Calu3 (cell line): ENCODE data around the gene CACNA2D4. TPM values are rescaled to one million over a fixed set of nuclear protein-coding genes. Genes with fewer than 3 reads are reported as not detected.

Source experiments
- BruUV-seq: library from RNA; stranded (reverse); fragments of 400-500 nt; replicated peaks from 2 replicates; lab custom pipeline; 2021; lab: Mats Ljungman, UMichigan
- CTCF ChIA-PET: fragments of 300-600 bp; sonication (Branson Sonifier 250); formaldehyde crosslinking; loops from one replicate; lab custom pipeline; 2022; ENCODE audit warnings: antibody characterized with exemption; lab: Charles Lee
- DNase-seq: peaks from one replicate; pipeline ENCODE4 v3.0.0; 2022
- H3K27ac Mint-ChIP-seq: one replicate; pipeline ENCODE4 v1.8.0; 2022; ENCODE audit warnings: mixed read lengths; ENCODE audit not compliant: unreplicated experiment
- H3K27me3 Mint-ChIP-seq: one replicate; pipeline ENCODE4 v1.8.0; 2022; ENCODE audit warnings: mixed read lengths; ENCODE audit not compliant: unreplicated experiment
- H3K36me3 Mint-ChIP-seq: one replicate; pipeline ENCODE4 v1.8.0; 2022; ENCODE audit warnings: mild to moderate bottlenecking, moderate library complexity, mixed read lengths; ENCODE audit not compliant: insufficient read depth, unreplicated experiment
- H3K4me1 Mint-ChIP-seq: one replicate; pipeline ENCODE4 v1.8.0; 2022; ENCODE audit warnings: mild to moderate bottlenecking, low read depth, mixed read lengths; ENCODE audit not compliant: unreplicated experiment
- H3K4me3 Mint-ChIP-seq: one replicate; pipeline ENCODE4 v1.8.0; 2022; ENCODE audit warnings: mild to moderate bottlenecking, low read depth, moderate library complexity, mixed read lengths; ENCODE audit not compliant: unreplicated experiment
- H3K9me3 Mint-ChIP-seq: one replicate; pipeline ENCODE4 v1.8.0; 2022; ENCODE audit warnings: low read depth, mixed read lengths; ENCODE audit not compliant: unreplicated experiment
- CTCF ChIP-seq: fragments of 200-600 bp; IDR thresholded peaks from one replicate; pipeline ENCODE4 v1.8.0; 2022; ENCODE audit warnings: antibody characterized with exemption; ENCODE audit not compliant: unreplicated experiment
- intact Hi-C: fragments of 100-400 bp; cut with micrococcal nuclease; formaldehyde crosslinking; loops from one replicate; pipeline ENCODE4 v1.10.0; 2022; ENCODE audit not compliant: unreplicated experiment
- total RNA-seq: library from RNA; stranded (reverse); gene quantifications from 2 replicates; pipeline ENCODE4 v1.2.3, GENCODE V29; 2022

CACNA2D4 gene
- total RNA-seq, 1 experiment from 2014 or later = 0.80 TPM

GRCh38 chr12:1827826-1828805, 90.3 kb downstream of the CACNA2D4 start:
- H3K9me3 Mint-ChIP-seq = no peaks in the 10 kb centered on the region
- peaks cover 10% of the 10 kb centered on the region for H3K4me1 Mint-ChIP-seq
- intact Hi-C loops = no loop called here
- no peak for TF ChIP-seq CTCF
- CTCF ChIA-PET = interaction anchor here (0.6 kb wide), 1 partner anchor 17 kb away, joined by 6 read pairs; no protein-coding TSS in a partner anchor
- H3K27ac Mint-ChIP-seq = no peak overlapping the region
- no peak for DNase-seq
- peaks cover 98% of the 10 kb centered on the region for H3K27me3 Mint-ChIP-seq
- no TSS peak for BruUV-seq
- H3K4me3 Mint-ChIP-seq = no peak overlapping the region
- no peaks in the 10 kb centered on the region for H3K36me3 Mint-ChIP-seq

GRCh38 chr12:1826867-1827705, 91.4 kb downstream of the CACNA2D4 start:
- Mint-ChIP-seq H3K27me3 (peaks cover 98% of the 10 kb centered on the region), H3K4me3 (no peak overlapping the region), H3K9me3 (no peaks in the 10 kb centered on the region), H3K27ac (no peak overlapping the region), H3K36me3 (no peaks in the 10 kb centered on the region), H3K4me1 (peaks cover 10% of the 10 kb centered on the region)
- TF ChIP-seq CTCF = no peak
- intact Hi-C loops = no loop called here
- DNase-seq = no peak
- CTCF ChIA-PET = no interaction called here
- BruUV-seq = no TSS peak

- Mint-ChIP-seq H3K36me3 (no peaks in the 10 kb centered on the region), H3K4me3 (no peak overlapping the region), H3K27me3 (peaks cover 98% of the 10 kb centered on the region), H3K9me3 (no peaks in the 10 kb centered on the region), H3K4me1 (peaks cover 10% of the 10 kb centered on the region), H3K27ac (no peak overlapping the region)
- no peak for TF ChIP-seq CTCF
- no TSS peak for BruUV-seq
- CTCF ChIA-PET = no interaction called here
- intact Hi-C loops = no loop called here
- DNase-seq = no peak
These were observed 92.1 kb downstream of the CACNA2D4 start for GRCh38 chr12:1826401-1826800.

- no peak overlapping the region for H3K4me3 Mint-ChIP-seq
- peaks cover 3% of the 10 kb centered on the region for H3K4me1 Mint-ChIP-seq
- TF ChIP-seq CTCF = no peak
- no peaks in the 10 kb centered on the region for H3K9me3 Mint-ChIP-seq
- CTCF ChIA-PET = no interaction called here
- DNase-seq = no peak
- peaks cover 98% of the 10 kb centered on the region for H3K27me3 Mint-ChIP-seq
- intact Hi-C loops = no loop called here
- BruUV-seq = no TSS peak
- H3K36me3 Mint-ChIP-seq = no peaks in the 10 kb centered on the region
- H3K27ac Mint-ChIP-seq = no peak overlapping the region
These were observed 92.9 kb downstream of the CACNA2D4 start for GRCh38 chr12:1825382-1826102.
